CD4-positive, alpha-beta T cell treated with Interleukin-12 subunit alpha and Interleukin-12 subunit beta, for 1 hour (primary cell): Measurements from ENCODE around the gene PGLYRP3.
"Not testable (repeated sequence)": the region's sequence is repeated elsewhere in the genome, so short reads cannot be mapped to it uniquely, and the experiment has no call there.

Experiments used
- DNase-seq: peaks from one replicate; pipeline ENCODE4 v3.0.0-alpha.2; 2020

The PGLYRP3 gene

GRCh38 chr1:153347856-153348255, 35.1 kb upstream of the PGLYRP3 start:
- no peak for DNase-seq

GRCh38 chr1:153347049-153347448, 34.3 kb upstream of the PGLYRP3 start:
- not testable (repeated sequence) for DNase-seq

- DNase-seq: no peak
Measured at GRCh38 chr1:153346077-153346723, 33.4 kb upstream of the PGLYRP3 start.

GRCh38 chr1:153345187-153346076, 32.7 kb upstream of the PGLYRP3 start:
- DNase-seq: no peak

GRCh38 chr1:153344718-153345025, 31.9 kb upstream of the PGLYRP3 start:
- DNase-seq: no peak

- no peak for DNase-seq
Measured at GRCh38 chr1:153343811-153344717, 31.3 kb upstream of the PGLYRP3 start.

GRCh38 chr1:153343040-153343681, 30.4 kb upstream of the PGLYRP3 start:
- DNase-seq: no peak

- DNase-seq: no peak
Measured at GRCh38 chr1:153342178-153342577, 29.4 kb upstream of the PGLYRP3 start.

- no peak for DNase-seq
Measured at GRCh38 chr1:153341431-153341934, 28.7 kb upstream of the PGLYRP3 start.

- DNase-seq: no peak
Measured at GRCh38 chr1:153340356-153340755, 27.6 kb upstream of the PGLYRP3 start.

- no peak for DNase-seq
Measured at GRCh38 chr1:153339802-153340201, 27.1 kb upstream of the PGLYRP3 start.

GRCh38 chr1:153337980-153338853, 25.5 kb upstream of the PGLYRP3 start:
- no peak for DNase-seq

- DNase-seq: no peak
Measured at GRCh38 chr1:153336650-153337049, 23.9 kb upstream of the PGLYRP3 start.

- DNase-seq: no peak
Measured at GRCh38 chr1:153333902-153334301, 21.1 kb upstream of the PGLYRP3 start.

GRCh38 chr1:153324912-153325311, 12.2 kb upstream of the PGLYRP3 start:
- no peak for DNase-seq

GRCh38 chr1:153322568-153322967, 9.8 kb upstream of the PGLYRP3 start:
- DNase-seq: no peak

GRCh38 chr1:153318145-153318544, 5.4 kb upstream of the PGLYRP3 start:
- not testable (repeated sequence) for DNase-seq

GRCh38 chr1:153316013-153316412, 3.3 kb upstream of the PGLYRP3 start:
- DNase-seq: not testable (repeated sequence)

- DNase-seq: not testable (repeated sequence)
Measured at GRCh38 chr1:153314388-153314787, 1.6 kb upstream of the PGLYRP3 start.

- no peak for DNase-seq
Measured at GRCh38 chr1:153313288-153313687, 536 bp upstream of the PGLYRP3 start.

- DNase-seq: no peak
Measured at GRCh38 chr1:153310526-153310925, 2.2 kb downstream of the PGLYRP3 start.

GRCh38 chr1:153309441-153309840, 3.3 kb downstream of the PGLYRP3 start:
- no peak for DNase-seq
